ENCODE data around the gene PPP1R3G. TPM values are rescaled to one million over a fixed set of nuclear protein-coding genes. Genes with fewer than 3 reads are reported as not detected.

The PPP1R3G gene
- total RNA-seq, 2 donors from 2014 or later = 2.8 to 4.2 TPM

DNA sequence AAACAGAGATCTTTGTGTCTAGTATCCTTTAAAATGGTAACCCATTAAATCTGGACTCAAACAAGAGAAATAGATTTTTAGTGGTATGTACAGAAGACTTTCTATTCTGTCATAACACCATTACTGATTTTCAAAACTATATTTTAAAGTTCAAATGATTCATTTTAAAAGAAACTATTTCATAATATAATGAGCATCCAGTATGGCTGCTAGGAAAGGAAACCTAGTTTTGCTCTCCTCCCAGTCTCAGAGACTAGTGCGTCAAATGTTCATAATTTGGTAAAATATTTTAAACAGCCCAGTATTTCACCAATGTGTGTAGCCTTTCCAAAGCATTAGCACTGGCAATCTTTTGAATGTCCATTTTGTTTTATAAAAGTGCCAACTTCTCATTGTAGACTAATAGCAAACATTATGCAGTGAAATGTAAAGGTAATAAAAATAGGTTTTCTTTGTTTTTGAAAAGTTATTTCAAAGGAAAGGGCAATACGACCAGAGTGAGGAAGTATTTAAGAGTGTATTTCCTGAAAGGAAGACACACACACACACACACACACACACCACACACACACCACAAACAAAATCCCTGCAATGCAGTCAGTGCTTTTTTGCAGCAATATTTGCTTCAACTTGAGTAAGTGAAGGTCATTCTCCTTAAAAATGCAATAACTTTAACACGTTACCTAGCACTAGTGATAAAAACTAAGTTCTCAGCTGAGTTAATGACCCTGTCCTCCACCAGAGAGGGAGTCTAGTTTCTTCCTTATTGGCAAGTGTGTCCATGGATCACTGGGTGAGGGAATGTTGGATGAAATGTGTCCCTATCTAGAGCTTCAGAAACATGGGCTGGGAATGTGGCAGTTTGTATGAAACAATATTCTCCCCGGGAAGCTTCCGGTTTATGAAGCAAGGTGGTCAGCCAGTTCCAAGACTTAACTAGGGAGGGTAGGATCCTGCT, 4.6 kb downstream of the PPP1R3G start:
- intact Hi-C loops (cut with DNase I) = no loop called here
- no peak for DNase-seq (ENCODE audit: low spot score)

DNA sequence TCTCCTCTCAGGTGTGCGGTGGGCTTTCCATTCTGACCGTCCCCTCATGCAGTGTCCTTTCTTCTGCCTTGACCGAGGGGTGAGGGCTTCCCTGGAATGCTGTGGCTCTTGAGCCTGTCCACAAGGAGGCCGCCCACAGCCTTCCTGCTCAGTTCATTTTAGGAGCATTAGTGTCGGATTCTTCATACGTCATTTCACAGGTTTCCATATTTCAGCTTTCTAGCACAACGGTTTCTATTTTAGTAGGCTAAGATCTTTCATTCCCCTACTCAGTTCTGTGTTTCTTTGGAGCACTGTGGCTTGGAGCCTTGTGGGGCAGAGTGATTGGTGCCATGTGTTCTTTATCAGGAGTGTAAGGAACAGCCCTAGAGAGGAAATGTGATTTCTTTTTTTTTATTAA, 5.5 kb downstream of the PPP1R3G start:
- DNase-seq (ENCODE audit: low spot score) = no peak
- intact Hi-C loops (cut with DNase I) = no loop called here

DNA sequence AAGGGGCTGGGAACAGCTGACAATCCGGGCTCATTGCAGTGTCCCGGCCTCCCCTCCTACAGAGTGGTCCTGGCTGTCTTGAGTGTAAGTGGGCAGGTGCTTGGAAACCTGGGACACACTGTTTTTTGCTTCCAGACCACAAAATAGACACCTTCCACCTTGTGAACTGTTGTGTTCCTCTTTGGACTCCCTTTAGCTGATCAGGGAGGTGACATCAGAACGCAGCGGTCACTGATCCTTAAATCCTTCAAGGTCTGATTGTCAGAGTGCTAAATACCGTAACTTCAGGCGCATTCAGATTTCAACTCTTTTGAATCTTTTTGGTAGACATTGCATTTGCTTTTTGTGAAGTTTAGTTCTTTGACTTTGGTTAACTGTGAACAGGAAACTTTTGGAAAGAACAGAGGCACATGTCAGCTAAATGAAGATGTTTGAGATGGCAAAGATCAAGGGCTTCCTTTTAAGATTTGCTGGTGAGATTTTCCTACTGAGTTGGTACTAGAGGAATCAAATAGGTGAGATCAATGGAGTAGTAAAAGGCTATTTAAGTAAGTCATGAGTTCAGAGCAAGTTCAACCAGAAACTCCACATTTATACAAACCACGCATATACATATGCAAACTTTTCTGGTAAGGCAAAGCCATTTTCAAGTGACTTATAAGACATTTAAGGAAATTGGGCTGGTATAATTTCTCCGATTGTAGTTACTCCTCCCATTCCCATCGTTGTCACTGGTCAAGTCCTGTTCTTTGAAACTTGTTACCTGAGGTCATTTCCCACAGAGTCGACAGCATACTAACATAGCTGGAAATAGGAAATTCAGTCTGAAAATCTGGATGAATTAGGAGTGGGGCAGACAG, 6.3 kb downstream of the PPP1R3G start:
- intact Hi-C loops (cut with DNase I) = no loop called here
- no peak for DNase-seq (ENCODE audit: low spot score)

DNA sequence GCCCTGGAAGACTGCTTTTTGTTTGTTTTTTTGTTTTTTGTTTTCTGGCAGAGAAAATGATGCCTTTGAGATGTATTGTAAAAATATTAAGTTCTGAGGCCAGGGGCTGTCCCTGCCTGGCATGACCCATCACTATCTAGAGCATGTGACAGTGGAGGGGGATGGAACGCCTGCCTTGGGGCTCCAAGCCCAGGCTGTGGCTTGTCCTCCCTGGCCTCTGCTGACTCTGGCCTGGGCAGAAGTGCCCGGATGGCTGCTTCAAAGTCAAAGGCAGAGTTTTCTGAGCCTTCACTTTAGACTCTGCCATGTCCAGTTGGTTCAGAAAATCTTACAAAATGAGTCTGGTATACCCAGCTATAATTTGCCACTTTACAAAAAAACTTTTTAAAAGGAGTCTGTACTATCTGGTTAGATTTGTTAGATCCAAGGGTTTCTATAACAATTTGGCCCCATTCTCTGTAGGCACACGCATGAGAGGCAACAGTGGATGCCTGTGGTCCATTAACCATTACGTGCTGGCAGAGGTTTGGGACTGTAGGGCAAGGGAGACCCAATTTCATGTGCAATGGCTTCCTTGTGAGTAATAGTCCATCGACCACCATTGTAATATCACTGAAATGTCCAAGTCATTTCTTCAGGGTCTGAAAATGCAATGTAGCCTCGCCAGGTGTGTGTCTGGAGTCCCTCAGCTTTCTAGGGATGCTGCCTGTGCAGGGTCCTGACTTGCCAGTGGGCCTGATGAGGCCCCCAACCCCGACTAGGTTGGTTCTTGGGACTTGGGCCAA, 8.3 kb downstream of the PPP1R3G start:
- intact Hi-C loops (cut with DNase I) = no loop called here
- no peak for DNase-seq (ENCODE audit: low spot score)

DNA sequence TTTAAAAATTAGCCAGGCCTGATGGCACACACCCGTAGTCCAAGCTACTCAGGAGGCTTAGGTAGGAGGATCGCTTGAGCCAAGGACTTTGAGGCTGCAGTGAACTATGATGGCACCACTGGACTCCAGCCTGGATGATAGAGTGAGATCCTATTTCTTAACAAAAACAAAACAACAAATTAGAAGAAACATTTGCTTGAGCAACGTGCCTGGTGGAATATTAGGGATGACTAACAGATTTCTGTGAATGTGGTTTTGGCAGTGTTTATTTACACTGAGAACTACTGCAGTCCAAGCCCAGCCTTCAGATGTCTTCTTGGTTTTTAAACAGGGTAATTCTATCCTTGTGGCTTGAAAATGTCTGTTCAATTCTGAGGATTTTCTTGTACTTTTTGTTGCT, 9.2 kb downstream of the PPP1R3G start:
- no peak for DNase-seq (ENCODE audit: low spot score)
- intact Hi-C loops (cut with DNase I) = no loop called here

DNA sequence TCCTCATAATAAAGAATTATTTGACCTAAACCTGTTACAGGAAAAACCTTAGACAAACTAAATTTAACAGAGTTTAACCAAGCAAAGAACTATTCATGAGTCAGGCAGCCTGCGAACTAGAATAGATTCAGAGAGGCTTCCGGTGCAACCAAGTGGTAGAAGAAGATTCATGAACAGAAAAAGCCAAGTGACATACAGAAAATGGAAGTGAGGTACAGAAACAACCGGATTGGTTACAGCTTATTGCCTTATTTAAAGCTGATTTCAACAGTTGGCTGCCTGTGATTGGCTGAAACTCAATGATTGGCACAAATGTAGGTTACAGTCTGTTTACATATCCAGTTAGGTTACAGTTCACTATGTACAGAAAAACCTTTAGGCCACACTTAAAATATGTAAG, 10.1 kb downstream of the PPP1R3G start:
- DNase-seq (ENCODE audit: low spot score) = no peak
- intact Hi-C loops (cut with DNase I) = no loop called here

DNA sequence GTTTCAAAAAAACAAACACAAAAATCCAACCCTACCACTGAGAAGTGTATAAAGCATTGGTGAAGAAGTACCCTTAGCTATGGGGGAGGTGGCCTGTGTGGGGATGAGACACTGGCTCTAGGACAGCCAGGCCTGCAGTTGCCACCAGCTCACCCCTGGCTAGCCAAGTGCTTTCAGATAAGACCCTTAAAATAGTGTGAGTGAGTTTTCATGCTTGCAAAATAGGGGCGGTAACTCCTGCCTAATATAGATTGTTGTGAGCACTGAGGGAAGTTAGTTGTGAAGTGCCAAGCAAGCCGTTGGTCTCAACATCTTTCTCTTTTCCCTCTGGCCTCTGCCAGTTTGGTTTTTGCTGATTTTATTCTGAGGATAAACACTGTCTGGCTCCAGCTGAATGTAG, 11.3 kb downstream of the PPP1R3G start:
- intact Hi-C loops (cut with DNase I) = no loop called here
- no peak for DNase-seq (ENCODE audit: low spot score)

DNA sequence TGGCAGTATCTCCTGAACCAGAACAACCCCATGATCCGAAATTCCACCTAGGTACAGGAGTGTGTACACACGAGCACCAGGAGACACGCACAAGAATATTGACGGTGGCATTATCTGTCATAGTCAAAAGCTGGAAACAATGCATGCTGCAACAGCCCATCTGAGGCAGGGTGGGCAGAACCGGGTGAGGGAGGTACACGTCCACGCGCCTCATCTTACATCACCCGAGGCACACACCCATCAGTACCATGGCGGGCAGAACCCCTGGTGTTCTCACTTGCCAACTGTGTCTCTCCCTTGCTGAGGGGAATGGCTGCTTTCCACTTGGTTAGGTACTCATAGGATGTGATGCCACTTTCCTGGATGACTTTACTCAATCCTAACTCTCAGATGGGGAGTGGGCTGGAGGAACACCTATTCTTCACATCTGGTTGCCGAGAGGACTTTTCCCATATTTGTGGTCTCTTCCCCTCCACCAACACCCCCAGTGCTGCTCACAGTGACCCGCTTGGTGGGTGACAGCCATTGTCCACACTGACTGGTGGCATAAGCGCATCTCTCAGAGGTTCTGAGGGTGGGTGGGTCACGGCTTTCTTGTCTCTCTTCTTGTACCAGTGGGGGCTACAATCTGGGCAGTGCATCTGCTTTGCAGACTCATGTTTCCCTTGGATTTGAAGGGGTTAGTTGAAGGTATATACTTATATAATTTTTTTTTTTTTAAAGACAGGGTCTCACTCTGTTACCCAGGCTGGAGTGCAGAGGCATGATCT, 13.5 kb downstream of the PPP1R3G start:
- no peak for DNase-seq (ENCODE audit: low spot score)
- intact Hi-C loops (cut with DNase I) = no loop called here

DNA sequence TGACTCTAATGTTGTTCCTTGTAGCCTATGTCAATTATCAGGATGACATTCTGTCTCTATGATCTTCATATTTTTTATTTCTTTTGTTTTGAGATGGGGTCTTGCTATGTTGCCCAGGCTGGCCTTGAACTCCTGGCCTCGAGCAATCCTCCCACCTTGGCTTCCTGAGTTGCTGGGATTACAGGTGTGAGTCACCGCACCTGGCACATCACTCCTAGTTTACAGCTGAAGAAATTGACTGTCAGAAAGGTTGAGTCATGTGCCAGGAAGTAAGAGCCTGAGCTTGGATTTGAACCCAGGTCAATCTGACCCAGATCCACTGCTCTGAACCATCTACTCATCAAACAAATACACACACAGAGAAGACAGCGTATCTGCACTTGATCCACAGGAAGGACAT, 14.4 kb downstream of the PPP1R3G start:
- no peak for DNase-seq (ENCODE audit: low spot score)
- intact Hi-C loops (cut with DNase I) = no loop called here

DNA sequence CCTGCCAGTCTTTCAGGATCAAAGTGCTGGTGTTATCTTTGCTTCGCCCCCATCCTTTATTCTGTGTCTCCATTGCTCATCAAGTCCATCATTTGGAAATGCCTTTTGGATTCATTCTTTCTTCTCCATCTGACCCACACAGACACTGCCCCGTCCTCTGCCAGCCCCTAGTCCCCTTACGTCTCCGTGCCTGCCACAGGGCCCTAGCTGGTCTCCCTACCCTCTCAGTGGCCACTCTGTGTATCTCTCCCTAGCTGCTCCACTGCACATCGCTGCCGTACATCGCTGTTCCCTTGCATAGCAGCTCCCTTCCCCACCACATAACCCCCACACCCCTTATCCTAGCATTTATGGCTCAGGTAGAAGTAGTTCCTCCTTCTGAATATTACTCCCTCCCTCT, 15.7 kb downstream of the PPP1R3G start:
- no peak for DNase-seq (ENCODE audit: low spot score)

DNA sequence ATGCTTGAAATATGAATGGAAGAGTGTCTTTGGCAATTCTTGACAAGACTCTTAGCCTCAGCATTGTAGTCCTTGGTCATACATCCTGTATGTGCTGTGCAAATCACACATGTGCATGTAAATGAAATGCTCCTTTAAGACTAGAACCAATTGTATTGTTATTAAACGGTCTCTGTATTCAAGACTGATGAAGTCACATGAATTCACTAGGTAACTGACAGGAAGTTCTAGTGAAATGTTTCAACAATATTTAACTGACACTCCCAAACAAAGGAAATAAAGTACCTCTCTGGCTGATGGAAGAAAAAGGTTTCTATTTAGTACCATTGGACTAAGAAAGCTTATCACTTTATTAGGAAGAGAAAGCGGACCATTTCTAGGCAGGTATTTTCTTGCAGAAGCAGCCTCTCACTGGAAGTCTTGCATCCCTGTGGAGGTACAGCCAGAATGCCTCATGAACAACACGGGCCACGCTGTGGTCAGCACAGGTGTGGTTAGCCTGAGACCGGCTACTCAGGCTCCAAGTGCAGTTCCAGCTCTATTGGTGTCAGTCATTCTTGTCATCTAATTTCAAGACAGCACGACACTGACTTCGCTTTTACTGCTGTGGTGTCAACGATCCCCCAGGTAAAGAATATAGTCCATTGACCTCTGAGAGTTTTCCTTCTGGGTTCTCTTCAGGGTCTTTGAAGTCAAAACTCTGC, 17.3 kb downstream of the PPP1R3G start:
- no peak for DNase-seq (ENCODE audit: low spot score)
- intact Hi-C loops (cut with DNase I) = no loop called here

More for the DNA sequence above, 15.7 kb downstream of the PPP1R3G start:
- intact Hi-C loops (cut with DNase I) = no loop called here

DNA sequence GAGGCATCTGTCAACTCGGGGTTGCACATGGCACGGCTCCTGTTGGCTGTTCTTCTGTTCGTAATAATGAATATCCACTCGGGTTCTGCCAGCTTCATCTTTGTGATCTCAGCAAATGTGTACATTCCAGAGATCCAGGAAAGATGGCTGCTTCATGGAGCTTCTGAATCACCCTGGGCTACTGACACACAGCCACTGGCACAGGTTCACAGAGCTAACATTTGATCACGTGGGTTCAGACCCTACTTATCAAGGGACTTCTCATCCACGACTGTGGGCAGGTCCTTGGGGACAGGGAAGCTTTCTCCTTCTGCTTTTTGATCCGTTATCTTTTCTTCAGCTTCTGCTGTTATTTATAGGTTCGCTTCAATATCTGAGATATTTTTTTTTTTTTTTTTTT, 18.1 kb downstream of the PPP1R3G start:
- intact Hi-C loops (cut with DNase I) = no loop called here
- no peak for DNase-seq (ENCODE audit: low spot score)

DNA sequence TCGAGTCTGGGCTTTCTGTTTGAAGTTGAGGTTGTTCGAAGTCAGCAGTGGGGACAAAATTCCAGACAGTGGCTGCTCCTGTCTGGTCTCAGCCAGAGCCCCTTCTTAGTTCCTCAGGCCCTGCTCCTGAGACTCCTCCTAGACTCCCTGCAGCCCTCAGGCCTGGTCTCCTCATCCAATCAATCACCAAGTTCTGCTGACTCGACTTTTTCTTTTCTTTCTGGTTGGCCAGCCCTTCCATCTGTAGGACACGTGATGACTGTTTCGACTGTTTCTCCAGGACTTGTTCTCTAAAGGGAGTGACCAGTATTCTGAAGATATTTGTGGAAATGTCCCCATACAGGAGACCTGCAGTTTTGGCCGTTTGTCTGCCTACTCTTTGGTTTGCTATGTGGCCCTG, 19.5 kb downstream of the PPP1R3G start:
- no peak for DNase-seq (ENCODE audit: low spot score)
- intact Hi-C loops (cut with DNase I) = no loop called here

DNA sequence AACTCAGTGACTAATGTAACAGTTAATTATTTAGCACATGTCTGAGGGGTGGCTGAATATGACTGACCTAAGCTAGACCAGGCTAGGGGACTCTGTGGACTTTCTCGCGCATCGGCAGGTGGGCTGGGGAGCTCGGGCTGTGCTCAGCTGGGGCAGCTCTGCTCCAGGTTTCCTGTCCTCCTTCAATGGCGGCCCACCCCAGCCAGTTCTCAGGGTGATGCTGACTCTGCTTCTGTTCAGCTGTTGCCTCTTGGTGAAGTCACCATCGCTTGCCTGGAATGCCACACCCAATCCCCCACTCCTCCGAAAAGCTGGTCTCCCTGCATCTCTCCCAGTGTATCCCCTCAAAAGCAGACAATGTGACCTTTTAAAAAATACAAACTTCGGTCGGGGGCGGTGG, 20.0 kb downstream of the PPP1R3G start:
- intact Hi-C loops (cut with DNase I) = no loop called here
- no peak for DNase-seq (ENCODE audit: low spot score)

DNA sequence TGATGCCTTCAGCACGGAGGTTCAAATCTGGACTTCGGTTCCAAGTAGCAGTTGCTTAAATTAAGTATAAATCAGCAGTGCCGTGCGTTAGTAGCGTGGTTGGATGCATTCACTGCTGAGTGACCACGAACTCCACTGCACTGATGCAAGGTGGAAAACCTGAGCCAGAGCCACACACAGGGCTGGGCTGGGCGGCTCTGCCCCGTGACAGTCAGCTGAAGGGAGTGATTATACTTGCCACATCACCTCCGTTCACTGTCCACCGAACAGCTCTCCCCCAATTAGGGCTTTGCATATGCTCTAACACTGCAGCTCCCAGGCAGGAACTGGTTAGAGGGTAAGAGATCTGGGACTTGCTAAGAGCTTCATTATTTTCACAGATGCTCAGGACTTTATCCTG, 22.2 kb downstream of the PPP1R3G start:
- DNase-seq (ENCODE audit: low spot score) = no peak
- intact Hi-C loops (cut with DNase I) = no loop called here

DNA sequence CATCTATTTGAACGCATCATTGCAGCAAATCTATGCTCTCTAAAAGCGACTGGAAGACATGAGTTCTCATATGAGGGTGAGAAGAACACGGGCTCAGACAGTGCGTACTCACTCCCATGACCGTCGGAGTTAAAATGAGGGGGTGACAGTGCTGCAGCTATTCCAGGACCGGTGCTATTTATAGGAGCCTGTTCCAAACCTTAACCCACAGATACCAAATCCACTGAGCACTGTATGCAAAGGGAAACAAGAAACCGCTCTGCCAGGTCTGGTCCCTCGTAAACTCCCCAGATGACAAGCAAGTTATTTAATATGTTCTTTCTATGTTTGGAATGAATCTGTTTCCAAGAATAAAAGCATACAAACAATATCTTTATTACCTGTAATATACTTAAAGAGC, 22.9 kb downstream of the PPP1R3G start:
- intact Hi-C loops (cut with DNase I) = no loop called here

DNA sequence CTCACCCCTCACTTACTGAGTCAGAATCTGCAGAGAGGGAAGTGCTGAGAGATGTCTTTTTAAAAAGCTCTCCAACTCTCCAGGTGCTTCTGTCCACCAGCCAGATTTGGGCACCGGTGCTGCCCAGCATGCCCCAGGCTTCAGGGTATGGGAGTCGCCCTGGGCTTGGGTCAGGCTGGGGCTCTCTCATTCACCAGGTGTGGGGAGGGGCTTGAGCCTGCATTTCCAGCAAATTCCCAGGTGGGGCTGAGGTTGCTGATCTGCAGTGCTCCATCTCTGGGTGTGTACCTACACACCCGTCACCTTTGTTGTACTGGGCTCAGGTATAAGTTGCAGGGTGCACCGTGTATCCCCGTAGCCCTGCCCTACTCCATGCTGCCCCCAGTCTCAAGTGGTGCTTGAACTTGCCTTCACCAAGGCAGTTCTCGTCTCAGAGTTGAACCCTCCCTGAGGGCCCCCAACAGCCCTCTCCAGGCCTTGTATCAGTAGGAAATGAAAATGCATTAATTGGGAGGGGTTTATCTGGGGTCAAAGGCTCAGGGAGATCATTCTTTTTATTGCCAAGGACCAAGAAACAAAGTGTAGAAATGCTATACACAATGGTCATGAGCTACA, 23.5 kb downstream of the PPP1R3G start:
- intact Hi-C loops (cut with DNase I) = no loop called here
- no peak for DNase-seq (ENCODE audit: low spot score)

More for the DNA sequence above, 22.9 kb downstream of the PPP1R3G start:
- no peak for DNase-seq (ENCODE audit: low spot score)

DNA sequence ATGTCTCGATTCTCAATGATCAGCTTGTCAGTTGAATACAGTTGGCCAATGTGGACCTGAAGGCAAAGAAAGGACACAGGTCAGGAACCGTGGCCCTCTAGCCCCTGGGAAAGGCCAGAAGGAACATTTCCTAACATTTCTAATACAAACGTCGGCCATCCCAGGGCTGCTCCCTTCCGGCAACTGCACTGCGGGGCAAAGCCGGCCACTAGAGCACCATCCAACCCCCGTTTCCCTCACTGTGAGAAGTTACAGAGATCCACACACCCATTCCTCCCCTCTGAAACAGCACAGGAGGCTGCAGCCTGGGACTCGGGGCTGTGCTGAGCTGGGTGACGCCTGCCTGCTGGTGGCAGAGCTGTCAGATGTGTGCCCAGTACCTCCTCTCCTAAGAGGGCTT, 24.3 kb downstream of the PPP1R3G start:
- DNase-seq (ENCODE audit: low spot score) = no peak
- intact Hi-C loops (cut with DNase I) = no loop called here
